Prostate gland (tissue), 2 donors: ENCODE measurements around the gene GPD1.

Experiments used
- CTCF ChIP-seq, 4 experiments: fragments of 200-600 bp in 2 of 4; fragments of 450-650 bp in 2 of 4; sonication (generic) in 2 of 4; IDR thresholded peaks; 1 replicate in 3 of 4; 2 replicates in 1 of 4; pipeline ENCODE4 v1.5.1; 2016 to 2019; ENCODE audit warnings: antibody characterized with exemption in 4 of 4, mild to moderate bottlenecking in 2 of 4, moderate library complexity in 2 of 4
- POLR2A ChIP-seq: fragments of 450-650 bp; IDR thresholded peaks from one replicate; pipeline ENCODE4 v1.6.1; 2016; ENCODE audit warnings: antibody characterized with exemption, mild to moderate bottlenecking
- POLR2AphosphoS5 ChIP-seq: sonication (generic); formaldehyde crosslinking; IDR thresholded peaks from one replicate; pipeline ENCODE4 v1.6.1; 2017; ENCODE audit warnings: antibody characterized with exemption

GRCh38 chr12:50145439-50145838, 41.6 kb downstream of the GPD1 start:
- TF ChIP-seq CTCF (IDR thresholded peaks at IDR 0.05) (no peak), POLR2A (no peak), POLR2AphosphoS5 (no peak)
